NCI-H748 (cell line): ENCODE data around the gene AKR1C4.

Source experiments
- DNase-seq: peaks from one replicate; lab custom pipeline; 2025; ENCODE audit not compliant: unreplicated experiment; lab: John Stamatoyannopoulos, UW

The AKR1C4 gene

GRCh38 chr10:5265139-5265538 is 68.5 kb downstream of the AKR1C4 start:
- no peak for DNase-seq

GRCh38 chr10:5266351-5266750 is 69.7 kb downstream of the AKR1C4 start:
- DNase-seq: no peak

- DNase-seq: no peak
Measured at GRCh38 chr10:5266804-5267203, 70.2 kb downstream of the AKR1C4 start.

GRCh38 chr10:5268234-5268633 is 71.6 kb downstream of the AKR1C4 start:
- DNase-seq: no peak
